Gastrocnemius medialis (tissue), 4 donors: ENCODE measurements around the gene OR52E2. TPM values are rescaled to one million over a fixed set of nuclear protein-coding genes. Genes with fewer than 3 reads are reported as not detected.

Source experiments
- ATAC-seq, 2 donors: fragments of 150-250 bp; one replicate each; pipeline ENCODE4 v1.9.1; 2016
- DNase-seq, 2 donors: peaks; one replicate each; pipeline ENCODE4 v3.0.0-alpha.2; 2019
- H3K27ac ChIP-seq, 4 donors: fragments of 200-600 bp; sonication (generic); 1 replicate in 1 of 4; 2 replicates in 3 of 4; pipeline ENCODE4 v1.5.1; 2016 to 2018; ENCODE audit warnings: mild to moderate bottlenecking in 2 of 4, moderate library complexity in 1 of 4
- H3K27me3 ChIP-seq, 3 donors: fragments of 200-600 bp; sonication (generic) in 2 of 3; 1 replicate in 1 of 3; 2 replicates in 2 of 3; pipeline versions ENCODE4 v1.5.1 to v1.6.0; 2016 to 2019; ENCODE audit warnings: mild to moderate bottlenecking in 1 of 3, moderate library complexity in 1 of 3
- H3K36me3 ChIP-seq, 2 donors: fragments of 200-600 bp; sonication (generic) in 1 of 2; one replicate each; pipeline ENCODE4 v1.5.1; 2017 to 2018
- H3K4me1 ChIP-seq, 2 donors: fragments of 200-600 bp; sonication (generic) in 1 of 2; one replicate each; pipeline ENCODE4 v1.5.1; 2016 to 2017; ENCODE audit warnings: mild to moderate bottlenecking in 2 of 2
- H3K4me3 ChIP-seq, 4 donors: fragments of 200-600 bp; sonication (generic) in 3 of 4; 1 replicate in 1 of 4; 2 replicates in 3 of 4; pipeline ENCODE4 v1.5.1; 2016 to 2019; ENCODE audit warnings: mild to moderate bottlenecking in 2 of 4
- H3K9me3 ChIP-seq, 3 donors: fragments of 200-600 bp; sonication (generic) in 2 of 3; 1 replicate in 1 of 3; 2 replicates in 2 of 3; pipeline ENCODE4 v1.5.1; 2016 to 2019
- POLR2A ChIP-seq, 2 donors: fragments of 450-650 bp; IDR thresholded peaks; one replicate each; pipeline ENCODE4 v1.6.1; 2017; ENCODE audit warnings: antibody characterized with exemption in 2 of 2, mild to moderate bottlenecking in 2 of 2, moderate library complexity in 2 of 2
- in situ Hi-C, 4 donors: fragments of 200-750 bp; cut with MboI; loops; one replicate each; pipeline versions ENCODE4 v1.15.0 to v1.8.0; 2017; ENCODE audit warnings: low sequenced_read_pairs in 4 of 4
- intact Hi-C: fragments of 100-400 bp; cut with DNase I; formaldehyde crosslinking; loops from one replicate; pipeline ENCODE4 v1.15.1; 2023; ENCODE audit warnings: low total_unique reads
- total RNA-seq, 4 donors: library from RNA; depleted of rRNA; stranded (reverse); fragments of >200 nt; gene quantifications; one replicate each; pipeline versions ENCODE4 v1.1.0 to v1.2.3, GENCODE V29; 2016
- TF ChIP-seq, protein P1 (sequence below), 5 experiments: fragments of 450-650 bp in 3 of 5; fragments of 200-600 bp in 2 of 5; sonication (generic) in 2 of 5; IDR thresholded peaks in 4 of 5; conservative IDR thresholded peaks in 1 of 5; 1 replicate in 4 of 5; 2 replicates in 1 of 5; pipeline ENCODE4 v1.5.1; 2016 to 2019; ENCODE audit warnings: antibody characterized with exemption in 5 of 5, mild to moderate bottlenecking in 3 of 5, moderate library complexity in 3 of 5

OR52E2 gene
- total RNA-seq, 4 donors from 2014 or later, result not detected

DNA sequence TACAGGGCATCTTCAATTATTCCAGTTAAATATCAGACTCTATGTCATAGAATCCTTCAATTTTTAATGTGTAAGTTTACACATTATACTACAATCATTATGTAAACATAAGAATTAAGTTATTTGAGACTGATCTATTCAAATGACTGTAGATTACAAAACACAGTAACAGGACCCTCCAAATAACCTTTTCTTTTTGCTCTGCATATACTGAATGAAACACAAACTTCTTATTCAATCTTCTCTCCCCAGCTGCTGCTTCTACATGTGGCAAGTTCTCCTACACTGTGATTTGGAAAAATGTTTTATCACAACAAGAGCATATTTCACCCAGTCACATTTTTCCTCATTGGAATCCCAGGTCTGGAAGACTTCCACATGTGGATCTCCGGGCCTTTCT is 13.2 kb downstream of the OR52E2 start, which contains the start of gene OR52J3:
Gene OR52J3 (plus strand): TSS at position 301 of the 400 bp plus-strand sequence. CDS start 0 bp downstream, at position 301.
- ATAC-seq (no peak), DNase-seq (no peak)
- Histone ChIP-seq H3K27ac (no peak within 1 kb of the TSS), H3K27me3 (no peaks in the 10 kb centered on the region), H3K4me3 (no peak within 1 kb of the TSS), H3K9me3 (no peaks in the 10 kb centered on the region), H3K36me3 (no peaks in the 10 kb centered on the region), H3K4me1 (no peaks in the 10 kb centered on the region)
- in situ Hi-C loops (no loop called here), intact Hi-C loops (no loop called here)
- no peak for TF ChIP-seq POLR2A (IDR thresholded peaks at IDR 0.05)
- TF ChIP-seq, protein P1, sequence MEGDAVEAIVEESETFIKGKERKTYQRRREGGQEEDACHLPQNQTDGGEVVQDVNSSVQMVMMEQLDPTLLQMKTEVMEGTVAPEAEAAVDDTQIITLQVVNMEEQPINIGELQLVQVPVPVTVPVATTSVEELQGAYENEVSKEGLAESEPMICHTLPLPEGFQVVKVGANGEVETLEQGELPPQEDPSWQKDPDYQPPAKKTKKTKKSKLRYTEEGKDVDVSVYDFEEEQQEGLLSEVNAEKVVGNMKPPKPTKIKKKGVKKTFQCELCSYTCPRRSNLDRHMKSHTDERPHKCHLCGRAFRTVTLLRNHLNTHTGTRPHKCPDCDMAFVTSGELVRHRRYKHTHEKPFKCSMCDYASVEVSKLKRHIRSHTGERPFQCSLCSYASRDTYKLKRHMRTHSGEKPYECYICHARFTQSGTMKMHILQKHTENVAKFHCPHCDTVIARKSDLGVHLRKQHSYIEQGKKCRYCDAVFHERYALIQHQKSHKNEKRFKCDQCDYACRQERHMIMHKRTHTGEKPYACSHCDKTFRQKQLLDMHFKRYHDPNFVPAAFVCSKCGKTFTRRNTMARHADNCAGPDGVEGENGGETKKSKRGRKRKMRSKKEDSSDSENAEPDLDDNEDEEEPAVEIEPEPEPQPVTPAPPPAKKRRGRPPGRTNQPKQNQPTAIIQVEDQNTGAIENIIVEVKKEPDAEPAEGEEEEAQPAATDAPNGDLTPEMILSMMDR (IDR thresholded peaks at IDR 0.05 in 4 of 5, conservative IDR thresholded peaks at IDR 0.05 in 1 of 5), result no peak

GRCh38 chr11:5043380-5043779 is 16.0 kb downstream of the OR52E2 start:
- H3K9me3 ChIP-seq, result no peaks in the 10 kb centered on the region
- in situ Hi-C loops, result no loop called here
- DNase-seq, result no peak
- TF ChIP-seq, protein P1 (IDR thresholded peaks at IDR 0.05 in 4 of 5, conservative IDR thresholded peaks at IDR 0.05 in 1 of 5), result no peak
- TF ChIP-seq POLR2A (IDR thresholded peaks at IDR 0.05), result no peak
- no peaks in the 10 kb centered on the region for H3K4me1 ChIP-seq
- intact Hi-C loops, result no loop called here
- no peaks in the 10 kb centered on the region for H3K36me3 ChIP-seq
- H3K27me3 ChIP-seq, result no peaks in the 10 kb centered on the region
- no peak for ATAC-seq
- H3K27ac ChIP-seq, result no peak overlapping the region
- H3K4me3 ChIP-seq, result no peak overlapping the region

- ATAC-seq (no peak), DNase-seq (no peak)
- no peaks in the 10 kb centered on the region for H3K9me3 ChIP-seq
- H3K36me3 ChIP-seq, result no peaks in the 10 kb centered on the region
- intact Hi-C loops, result no loop called here
- TF ChIP-seq, protein P1 (IDR thresholded peaks at IDR 0.05 in 4 of 5, conservative IDR thresholded peaks at IDR 0.05 in 1 of 5), result no peak
- TF ChIP-seq POLR2A (IDR thresholded peaks at IDR 0.05), result no peak
- no peak overlapping the region for H3K27ac ChIP-seq
- H3K4me3 ChIP-seq, result no peak overlapping the region
- no peaks in the 10 kb centered on the region for H3K4me1 ChIP-seq
- in situ Hi-C loops, result no loop called here
- H3K27me3 ChIP-seq, result no peaks in the 10 kb centered on the region
These were observed 17.3 kb downstream of the OR52E2 start for GRCh38 chr11:5042091-5042490.

GRCh38 chr11:5040876-5041275 is 18.6 kb downstream of the OR52E2 start:
- H3K27ac ChIP-seq, result no peak overlapping the region
- ATAC-seq (no peak), DNase-seq (no peak)
- intact Hi-C loops, result no loop called here
- in situ Hi-C loops, result no loop called here
- H3K4me1 ChIP-seq, result no peaks in the 10 kb centered on the region
- H3K27me3 ChIP-seq, result no peaks in the 10 kb centered on the region
- no peak overlapping the region for H3K4me3 ChIP-seq
- no peaks in the 10 kb centered on the region for H3K36me3 ChIP-seq
- TF ChIP-seq, protein P1 (IDR thresholded peaks at IDR 0.05 in 4 of 5, conservative IDR thresholded peaks at IDR 0.05 in 1 of 5), result no peak
- TF ChIP-seq POLR2A (IDR thresholded peaks at IDR 0.05), result no peak
- H3K9me3 ChIP-seq, result no peaks in the 10 kb centered on the region

DNA sequence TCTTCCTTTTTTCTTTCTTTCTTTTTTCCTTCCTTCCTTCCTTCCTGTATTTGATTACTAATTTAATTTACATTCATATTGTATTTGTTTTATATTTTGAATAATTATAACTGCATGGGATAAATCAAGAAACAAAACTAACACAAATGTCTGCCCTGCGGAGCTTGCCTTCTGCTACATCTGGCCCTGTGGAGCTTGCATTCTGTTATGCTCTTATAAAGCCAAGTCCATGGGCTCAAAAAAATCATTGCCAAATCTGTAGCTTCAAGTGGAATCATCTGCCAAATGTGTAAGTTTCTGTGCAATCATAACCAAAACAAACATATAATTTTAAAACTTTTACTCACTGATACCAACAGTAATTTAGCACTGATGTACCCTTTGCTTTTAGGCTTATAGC is 21.1 kb downstream of the OR52E2 start:
- intact Hi-C loops, result no loop called here
- DNase-seq, result no peak
- Histone ChIP-seq H3K9me3 (no peaks in the 10 kb centered on the region), H3K4me3 (no peak overlapping the region), H3K4me1 (no peaks in the 10 kb centered on the region), H3K27me3 (no peaks in the 10 kb centered on the region), H3K36me3 (no peaks in the 10 kb centered on the region), H3K27ac (no peak overlapping the region)
- TF ChIP-seq, protein P1 (IDR thresholded peaks at IDR 0.05 in 4 of 5, conservative IDR thresholded peaks at IDR 0.05 in 1 of 5), result no peak
- no peak for TF ChIP-seq POLR2A (IDR thresholded peaks at IDR 0.05)
- in situ Hi-C loops, result no loop called here
- no peak for ATAC-seq
